HepG2 (cell line): Measurements from ENCODE around the gene DUS1L. TPM values are rescaled to one million over a fixed set of nuclear protein-coding genes. Genes with fewer than 3 reads are reported as not detected.

Experiments used
- BHLHE40 ChIP-seq: IDR thresholded peaks from 2 replicates; pipeline ENCODE4 v1.6.1; 2011; ENCODE audit warnings: low read length, improper control_type of control experiment
- CC2D1A ChIP-seq: sonication (generic); formaldehyde crosslinking; IDR thresholded peaks from 2 replicates; pipeline ENCODE4 v1.8.1; 2023; ENCODE audit warnings: mild to moderate bottlenecking, missing genetic modification reagents
- ETV6 ChIP-seq: sonication (generic); formaldehyde crosslinking; conservative IDR thresholded peaks from 2 replicates; pipeline ENCODE4 v1.4.0; 2020; ENCODE audit warnings: missing genetic modification reagents
- FOSL1 ChIP-seq: sonication (generic); formaldehyde crosslinking; IDR thresholded peaks from 2 replicates; pipeline ENCODE4 v1.9.0; 2021; ENCODE audit warnings: missing genetic modification reagents, borderline replicate concordance
- GTF3A ChIP-seq: sonication (generic); formaldehyde crosslinking; conservative IDR thresholded peaks from 2 replicates; pipeline ENCODE4 v1.4.0; 2020; ENCODE audit warnings: mild to moderate bottlenecking, missing genetic modification reagents
- HDAC1 ChIP-seq: sonication (generic); formaldehyde crosslinking; IDR thresholded peaks from 2 replicates; pipeline ENCODE4 v1.5.1; 2020; ENCODE audit warnings: mild to moderate bottlenecking, missing genetic modification reagents
- LRRFIP1 ChIP-seq: sonication (generic); formaldehyde crosslinking; conservative IDR thresholded peaks from 2 replicates; pipeline ENCODE4 v1.4.0; 2020; ENCODE audit warnings: missing genetic modification reagents
- MAFF ChIP-seq: IDR thresholded peaks from 2 replicates; pipeline ENCODE4 v1.6.1; 2011; ENCODE audit warnings: low read depth, low read length, improper control_type of control experiment
- POLR2AphosphoS5 ChIP-seq: IDR thresholded peaks from 2 replicates; pipeline ENCODE4 v1.6.1; 2012; ENCODE audit warnings: low read depth, low read length
- RBFOX2 ChIP-seq: fragments of 200-400 bp; formaldehyde crosslinking; IDR thresholded peaks from 2 replicates; pipeline ENCODE4 v1.6.1; 2017; ENCODE audit warnings: low read depth, mild to moderate bottlenecking, low read length
- SMYD3 ChIP-seq: sonication (generic); formaldehyde crosslinking; IDR thresholded peaks from 2 replicates; pipeline ENCODE4 v1.8.1; 2023; ENCODE audit warnings: mild to moderate bottlenecking, missing genetic modification reagents
- ZFP41 ChIP-seq: sonication (generic); formaldehyde crosslinking; IDR thresholded peaks from 2 replicates; pipeline ENCODE4 v1.4.0; 2020; ENCODE audit warnings: mild to moderate bottlenecking, missing genetic modification reagents, borderline replicate concordance
- ZNF232 ChIP-seq: sonication (generic); formaldehyde crosslinking; IDR thresholded peaks from 2 replicates; pipeline ENCODE4 v1.4.0; 2020; ENCODE audit warnings: missing genetic modification reagents, borderline replicate concordance
- ZNF251 ChIP-seq: sonication (generic); formaldehyde crosslinking; IDR thresholded peaks from 2 replicates; pipeline ENCODE4 v1.9.0; 2021; ENCODE audit warnings: mild to moderate bottlenecking, missing genetic modification reagents
- ZNF318 ChIP-seq: sonication (generic); formaldehyde crosslinking; IDR thresholded peaks from 2 replicates; pipeline ENCODE4 v1.4.0; 2020; ENCODE audit warnings: mild to moderate bottlenecking, missing genetic modification reagents
- ZNF441 ChIP-seq: sonication (generic); formaldehyde crosslinking; IDR thresholded peaks from 2 replicates; pipeline ENCODE4 v1.7.0; 2021; ENCODE audit warnings: missing genetic modification reagents, borderline replicate concordance
- ZNF546 ChIP-seq: sonication (generic); formaldehyde crosslinking; conservative IDR thresholded peaks from 2 replicates; pipeline ENCODE4 v1.8.1; 2023; ENCODE audit warnings: mild to moderate bottlenecking, missing genetic modification reagents
- polyA plus RNA-seq, 8 experiments: library from polyadenylated mRNA; depleted of rRNA in 3 of 8; stranded (reverse) in 7 of 8; unstranded in 1 of 8; fragments of >200 nt; fragmentation: Illumina TruSeq in 4 of 8; extraction: Trizol in 4 of 8; gene quantifications; 2 replicates each; pipeline versions ENCODE4 v1.2.1 to v1.2.3, GENCODE V29; 2011 to 2016; ENCODE audit warnings: low read depth in 4 of 8, missing spikeins in 1 of 8, mixed read lengths in 1 of 8; ENCODE audit not compliant: insufficient read depth in 1 of 8
- total RNA-seq, 5 experiments: library from RNA; depleted of rRNA; stranded (reverse); fragments of >200 nt; fragmentation: Illumina TruSeq; extraction: Trizol; gene quantifications; 2 replicates each; pipeline ENCODE4 v1.2.3, GENCODE V29; 2016; ENCODE audit warnings: low read depth in 1 of 5
- TF ChIP-seq, protein P1 (sequence below): IDR thresholded peaks from 2 replicates; pipeline ENCODE4 v1.6.1; 2016

DUS1L gene
- total and polyA plus RNA-seq, 2 of the 13 experiments (the other 11 are each of a cell fraction or from before 2014, with no cell fraction given), result 81.0 to 109 TPM

- no peak for TF ChIP-seq LRRFIP1 (CRISPR knock-in tag)
- no peak for TF ChIP-seq CC2D1A (CRISPR knock-in tag)
- peak; percentile 95 for TF ChIP-seq ZNF232 (CRISPR knock-in tag)
- peak; percentile 61; the same call in 1 of the 2 replicates for TF ChIP-seq ETV6 (CRISPR knock-in tag)
- TF ChIP-seq BHLHE40, result peak; percentile 27; the same call in 1 of the 2 replicates
- TF ChIP-seq FOSL1, result no peak
- no peak for TF ChIP-seq GTF3A (CRISPR knock-in tag)
- TF ChIP-seq POLR2AphosphoS5, result peak; percentile 94
- 0 out of 2 replicates have a peak, but pooled peaks have one; percentile 12 for TF ChIP-seq ZNF251
- peak; percentile 90 for TF ChIP-seq SMYD3 (CRISPR knock-in tag)
- TF ChIP-seq ZNF318 (CRISPR knock-in tag), result peak; percentile 17; the same call in 1 of the 2 replicates
- peak; percentile 53; the same call in 1 of the 2 replicates for TF ChIP-seq ZNF441 (CRISPR knock-in tag)
- TF ChIP-seq HDAC1 (CRISPR knock-in tag), result peak; percentile 89
- TF ChIP-seq ZNF546, result peak; percentile 90; the same call in 1 of the 2 replicates
- peak; percentile 66 for TF ChIP-seq ZFP41
- no peak for TF ChIP-seq MAFF
- TF ChIP-seq, protein P1, sequence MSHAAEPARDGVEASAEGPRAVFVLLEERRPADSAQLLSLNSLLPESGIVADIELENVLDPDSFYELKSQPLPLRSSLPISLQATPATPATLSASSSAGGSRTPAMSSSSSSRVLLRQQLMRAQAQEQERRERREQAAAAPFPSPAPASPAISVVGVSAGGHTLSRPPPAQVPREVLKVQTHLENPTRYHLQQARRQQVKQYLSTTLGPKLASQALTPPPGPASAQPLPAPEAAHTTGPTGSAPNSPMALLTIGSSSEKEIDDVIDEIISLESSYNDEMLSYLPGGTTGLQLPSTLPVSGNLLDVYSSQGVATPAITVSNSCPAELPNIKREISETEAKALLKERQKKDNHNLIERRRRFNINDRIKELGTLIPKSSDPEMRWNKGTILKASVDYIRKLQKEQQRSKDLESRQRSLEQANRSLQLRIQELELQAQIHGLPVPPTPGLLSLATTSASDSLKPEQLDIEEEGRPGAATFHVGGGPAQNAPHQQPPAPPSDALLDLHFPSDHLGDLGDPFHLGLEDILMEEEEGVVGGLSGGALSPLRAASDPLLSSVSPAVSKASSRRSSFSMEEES (CRISPR knock-in tag), result peak; percentile 56; the same call in 1 of the 2 replicates
- peak; percentile 86 for TF ChIP-seq RBFOX2
Measured at GRCh38 chr17:82105882-82106687, 40.5 kb upstream of the DUS1L start (continued).
